SK-N-SH (cell line): Measurements from ENCODE around the gene HAPLN2. TPM values are rescaled to one million over a fixed set of nuclear protein-coding genes. Genes with fewer than 3 reads are reported as not detected.

Experiments
- CTCF ChIA-PET: fragments of 300-600, 350-600 bp; formaldehyde crosslinking; extraction: SDS; loops from one replicate; lab custom pipeline; 2021; lab: Yijun Ruan, JAX
- POLR2A ChIA-PET: fragments of 350-600 bp; sonication (Branson Sonifier 250); formaldehyde crosslinking; extraction: SDS; loops from one replicate; lab custom pipeline; 2020; ENCODE audit warnings: antibody characterized with exemption, inconsistent platforms; lab: Yijun Ruan, JAX
- DNase-seq: peaks from one replicate; pipeline ENCODE4 v3.0.0; 2012
- H2AFZ ChIP-seq: fragments of 200-600 bp; sonication (generic); 2 replicates; pipeline ENCODE4 v1.8.1; 2016; ENCODE audit warnings: antibody characterized with exemption, mild to moderate bottlenecking, low read depth
- H3F3A ChIP-seq: fragments of 200-600 bp; sonication (generic); replicated peaks from 2 replicates; pipeline ENCODE3; 2016; ENCODE audit warnings: antibody characterized with exemption, mild to moderate bottlenecking; ENCODE audit not compliant: insufficient read depth
- H3K27ac ChIP-seq, 2 experiments: fragments of 200-500 bp in 1 of 2; fragments of 200-600 bp in 1 of 2; sonication (Bioruptor generic) in 1 of 2; sonication (generic), shearing (Covaris generic) in 1 of 2; 2 replicates each; pipeline versions ENCODE4 v1.5.1 to v1.6.1; 2014 to 2016; ENCODE audit warnings: low read depth in 2 of 2, inconsistent platforms in 1 of 2, low read length in 1 of 2, mild to moderate bottlenecking in 1 of 2, mixed read lengths in 1 of 2
- H3K27me3 ChIP-seq: fragments of 200-600 bp; sonication (generic), shearing (Covaris generic); 2 replicates; pipeline ENCODE4 v1.6.1; 2016; ENCODE audit warnings: mixed run types; ENCODE audit not compliant: insufficient read depth
- H3K36me3 ChIP-seq, 2 experiments: fragments of 200-500 bp in 1 of 2; fragments of 200-600 bp in 1 of 2; sonication (Bioruptor generic) in 1 of 2; sonication (generic) in 1 of 2; replicated peaks in 1 of 2; 2 replicates each; pipeline versions ENCODE3 to v1.5.1; 2014 to 2016; ENCODE audit warnings: low read length in 1 of 2, mild to moderate bottlenecking in 1 of 2; ENCODE audit not compliant: insufficient read depth in 2 of 2, control insufficient read depth in 1 of 2
- H3K4me1 ChIP-seq, 2 experiments: fragments of 200-500 bp in 1 of 2; fragments of 200-600 bp in 1 of 2; sonication (Bioruptor generic) in 1 of 2; sonication (generic), shearing (Covaris generic) in 1 of 2; 2 replicates each; pipeline versions ENCODE4 v1.5.1 to v1.6.1; 2014 to 2016; ENCODE audit warnings: low read depth in 1 of 2, low read length in 1 of 2, mixed run types in 1 of 2; ENCODE audit not compliant: insufficient read depth in 2 of 2, control insufficient read depth in 1 of 2
- H3K4me2 ChIP-seq: fragments of 200-600 bp; sonication (generic), shearing (Covaris generic); 2 replicates; pipeline ENCODE4 v1.6.1; 2017; ENCODE audit warnings: mixed run types
- H3K4me3 ChIP-seq, 2 experiments: fragments of 200-500 bp in 1 of 2; fragments of 200-600 bp in 1 of 2; sonication (Bioruptor generic) in 1 of 2; sonication (generic), shearing (Covaris generic) in 1 of 2; 2 replicates each; pipeline versions ENCODE4 v1.5.1 to v1.8.1; 2014 to 2016; ENCODE audit warnings: low read depth in 2 of 2, inconsistent platforms in 1 of 2, low read length in 1 of 2, mild to moderate bottlenecking in 1 of 2, mixed read lengths in 1 of 2, moderate library complexity in 1 of 2
- H3K79me2 ChIP-seq: fragments of 200-600 bp; sonication (generic); 2 replicates; pipeline ENCODE4 v1.8.1; 2017; ENCODE audit warnings: mild to moderate bottlenecking; ENCODE audit not compliant: insufficient read depth
- H3K9ac ChIP-seq: fragments of 200-600 bp; sonication (generic); 2 replicates; pipeline ENCODE4 v1.6.1; 2017; ENCODE audit warnings: mixed run types
- H3K9me2 ChIP-seq: fragments of 200-600 bp; sonication (generic); 2 replicates; pipeline ENCODE4 v1.6.1; 2017; ENCODE audit warnings: mixed run types
- H3K9me3 ChIP-seq: fragments of 200-600 bp; sonication (generic); 2 replicates; pipeline ENCODE4 v1.6.1; 2017; ENCODE audit warnings: mixed run types, mild to moderate bottlenecking, moderate library complexity
- H4K20me1 ChIP-seq: fragments of 200-600 bp; sonication (generic); 2 replicates; pipeline ENCODE4 v1.6.1; 2017; ENCODE audit warnings: mild to moderate bottlenecking, mixed run types; ENCODE audit not compliant: insufficient read depth
- CHD2 ChIP-seq: fragments of 150-350 bp; IDR thresholded peaks from 2 replicates; pipeline ENCODE4 v1.6.1; 2018; ENCODE audit warnings: low read length; ENCODE audit not compliant: partially characterized antibody
- FOXM1 ChIP-seq: IDR thresholded peaks from 2 replicates; pipeline ENCODE4 v1.4.0; 2012; ENCODE audit warnings: low read depth, mild to moderate bottlenecking
- RFX5 ChIP-seq: IDR thresholded peaks from 2 replicates; pipeline ENCODE4 v1.6.1; 2012; ENCODE audit warnings: mild to moderate bottlenecking, improper control_type of control experiment, low read length
- TAF1 ChIP-seq: IDR thresholded peaks from 2 replicates; pipeline ENCODE4 v1.6.1; 2012; ENCODE audit warnings: low read depth, mild to moderate bottlenecking, low read length, moderate library complexity, borderline replicate concordance
- WGBS: methylation state at CpG from one replicate; pipeline ENCODE4 v1.1.6; 2017; ENCODE audit warnings: low lambda C conversion rate; 5-methylcytosine and 5-hydroxymethylcytosine counted together
- polyA plus RNA-seq, 3 experiments: library from polyadenylated mRNA; depleted of rRNA; stranded (reverse); fragments of >200 nt; gene quantifications; 2 replicates each; pipeline ENCODE4 v1.2.3, GENCODE V29; 2012
- TF ChIP-seq, protein P1 (sequence below): IDR thresholded peaks from 2 replicates; pipeline ENCODE4 v1.6.1; 2012; ENCODE audit warnings: mild to moderate bottlenecking, low read depth, low read length, moderate library complexity
- TF ChIP-seq, protein P2 (sequence below): IDR thresholded peaks from 2 replicates; pipeline ENCODE4 v1.4.0; 2012; ENCODE audit warnings: low read depth
- TF ChIP-seq, protein P3 (sequence below): fragments of 200-600 bp; sonication (generic); IDR thresholded peaks from 2 replicates; pipeline ENCODE4 v1.6.1; 2017; ENCODE audit warnings: antibody characterized with exemption, mild to moderate bottlenecking, moderate library complexity

HAPLN2 gene
- polyA plus RNA-seq, 1 of the 3 experiments (the other 2 are of a cell fraction) = 0.20 TPM

DNA sequence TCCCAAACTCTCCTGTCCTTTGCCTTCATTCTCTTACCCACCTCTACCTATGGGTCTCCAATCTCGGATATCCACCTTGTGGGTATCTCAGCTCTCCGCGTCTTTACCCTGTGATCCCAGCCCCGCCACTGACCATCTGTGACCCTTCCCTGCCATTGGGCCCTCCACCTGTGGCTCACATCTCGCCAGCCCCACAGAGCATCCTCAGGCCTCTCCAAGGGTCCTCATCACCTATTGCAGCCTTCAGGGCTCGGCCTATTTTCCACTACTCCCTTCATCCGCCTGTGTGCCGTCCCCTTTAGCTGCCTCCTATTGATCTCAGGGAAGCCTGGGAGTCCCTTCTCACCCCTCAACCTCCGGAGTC is 33.8 kb downstream of the HAPLN2 start:
- ChIA-PET CTCF (interaction anchor here (2.3 to 6.9 kb wide), 3 partner anchors 24 to 36 kb away, joined by 8 to 145 read pairs (median 23); partner anchors contain the start of gene NES), POLR2A (no interaction called here)
- Histone ChIP-seq H3K9ac (no peak overlapping the region), H3K79me2 (no peaks in the 10 kb centered on the region), H3K9me3 (no peaks in the 10 kb centered on the region), H3K9me2 (no peaks in the 10 kb centered on the region), H2AFZ (no peak overlapping the region), H3K4me3 (no peak overlapping the region), H4K20me1 (peaks cover 8% of the 10 kb centered on the region), H3F3A (no peaks in the 10 kb centered on the region), H3K27me3 (no peaks in the 10 kb centered on the region), H3K36me3 (no peaks in the 10 kb centered on the region), H3K4me2 (no peak overlapping the region), H3K4me1 (peaks cover 0 to 18% of the 10 kb centered on the region in 2 experiments; a peak in 1 of 4 replicates), H3K27ac (no peak overlapping the region)
- DNase-seq = no peak
- WGBS = 83% methylated on average over 9 of the region's 9 CpGs
- TF ChIP-seq CHD2 (no peak), RFX5 (no peak), FOXM1 (no peak)
- TF ChIP-seq, protein P1, sequence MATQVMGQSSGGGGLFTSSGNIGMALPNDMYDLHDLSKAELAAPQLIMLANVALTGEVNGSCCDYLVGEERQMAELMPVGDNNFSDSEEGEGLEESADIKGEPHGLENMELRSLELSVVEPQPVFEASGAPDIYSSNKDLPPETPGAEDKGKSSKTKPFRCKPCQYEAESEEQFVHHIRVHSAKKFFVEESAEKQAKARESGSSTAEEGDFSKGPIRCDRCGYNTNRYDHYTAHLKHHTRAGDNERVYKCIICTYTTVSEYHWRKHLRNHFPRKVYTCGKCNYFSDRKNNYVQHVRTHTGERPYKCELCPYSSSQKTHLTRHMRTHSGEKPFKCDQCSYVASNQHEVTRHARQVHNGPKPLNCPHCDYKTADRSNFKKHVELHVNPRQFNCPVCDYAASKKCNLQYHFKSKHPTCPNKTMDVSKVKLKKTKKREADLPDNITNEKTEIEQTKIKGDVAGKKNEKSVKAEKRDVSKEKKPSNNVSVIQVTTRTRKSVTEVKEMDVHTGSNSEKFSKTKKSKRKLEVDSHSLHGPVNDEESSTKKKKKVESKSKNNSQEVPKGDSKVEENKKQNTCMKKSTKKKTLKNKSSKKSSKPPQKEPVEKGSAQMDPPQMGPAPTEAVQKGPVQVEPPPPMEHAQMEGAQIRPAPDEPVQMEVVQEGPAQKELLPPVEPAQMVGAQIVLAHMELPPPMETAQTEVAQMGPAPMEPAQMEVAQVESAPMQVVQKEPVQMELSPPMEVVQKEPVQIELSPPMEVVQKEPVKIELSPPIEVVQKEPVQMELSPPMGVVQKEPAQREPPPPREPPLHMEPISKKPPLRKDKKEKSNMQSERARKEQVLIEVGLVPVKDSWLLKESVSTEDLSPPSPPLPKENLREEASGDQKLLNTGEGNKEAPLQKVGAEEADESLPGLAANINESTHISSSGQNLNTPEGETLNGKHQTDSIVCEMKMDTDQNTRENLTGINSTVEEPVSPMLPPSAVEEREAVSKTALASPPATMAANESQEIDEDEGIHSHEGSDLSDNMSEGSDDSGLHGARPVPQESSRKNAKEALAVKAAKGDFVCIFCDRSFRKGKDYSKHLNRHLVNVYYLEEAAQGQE = no peak
- TF ChIP-seq, protein P2, sequence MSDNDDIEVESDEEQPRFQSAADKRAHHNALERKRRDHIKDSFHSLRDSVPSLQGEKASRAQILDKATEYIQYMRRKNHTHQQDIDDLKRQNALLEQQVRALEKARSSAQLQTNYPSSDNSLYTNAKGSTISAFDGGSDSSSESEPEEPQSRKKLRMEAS = no peak

DNA sequence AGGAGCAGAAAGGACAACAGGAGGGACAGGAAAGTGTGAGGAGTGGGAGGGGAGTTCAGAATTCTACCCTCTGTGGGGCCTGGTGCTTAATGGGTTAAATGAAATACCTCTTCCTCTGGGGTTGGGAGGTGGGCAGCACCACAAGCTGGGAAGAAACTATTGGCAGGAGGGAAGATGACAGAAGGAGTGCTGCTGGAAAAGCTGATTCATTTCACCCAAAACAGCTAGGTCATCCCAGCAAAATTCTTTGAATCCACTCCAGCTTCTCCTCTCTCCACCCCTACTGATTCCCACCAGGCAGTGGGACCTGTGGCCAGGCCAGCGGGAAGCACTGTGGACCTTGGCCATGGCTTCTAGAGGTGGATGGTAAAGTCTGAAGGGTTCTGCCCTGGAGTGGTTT is 35.5 kb downstream of the HAPLN2 start:
- peaks cover 7 to 21% of the 10 kb centered on the region in 2 experiments; a peak in 2 of 4 replicates for H3K4me1 ChIP-seq
- CTCF ChIA-PET = interaction anchor here (0.5 to 13.1 kb wide), 6 partner anchors 13 to 72 kb away, joined by 3 to 682 read pairs (median 153); partner anchors contain the start of genes BCAN, HAPLN2, ISG20L2 and METTL25B
- TF ChIP-seq, protein P3, sequence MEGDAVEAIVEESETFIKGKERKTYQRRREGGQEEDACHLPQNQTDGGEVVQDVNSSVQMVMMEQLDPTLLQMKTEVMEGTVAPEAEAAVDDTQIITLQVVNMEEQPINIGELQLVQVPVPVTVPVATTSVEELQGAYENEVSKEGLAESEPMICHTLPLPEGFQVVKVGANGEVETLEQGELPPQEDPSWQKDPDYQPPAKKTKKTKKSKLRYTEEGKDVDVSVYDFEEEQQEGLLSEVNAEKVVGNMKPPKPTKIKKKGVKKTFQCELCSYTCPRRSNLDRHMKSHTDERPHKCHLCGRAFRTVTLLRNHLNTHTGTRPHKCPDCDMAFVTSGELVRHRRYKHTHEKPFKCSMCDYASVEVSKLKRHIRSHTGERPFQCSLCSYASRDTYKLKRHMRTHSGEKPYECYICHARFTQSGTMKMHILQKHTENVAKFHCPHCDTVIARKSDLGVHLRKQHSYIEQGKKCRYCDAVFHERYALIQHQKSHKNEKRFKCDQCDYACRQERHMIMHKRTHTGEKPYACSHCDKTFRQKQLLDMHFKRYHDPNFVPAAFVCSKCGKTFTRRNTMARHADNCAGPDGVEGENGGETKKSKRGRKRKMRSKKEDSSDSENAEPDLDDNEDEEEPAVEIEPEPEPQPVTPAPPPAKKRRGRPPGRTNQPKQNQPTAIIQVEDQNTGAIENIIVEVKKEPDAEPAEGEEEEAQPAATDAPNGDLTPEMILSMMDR = no peak
- no peak for TF ChIP-seq TAF1
- TF ChIP-seq, all 33 proteins: peak for 0
- H3K27ac ChIP-seq = no peak overlapping the region
- H3K9me2 ChIP-seq = no peaks in the 10 kb centered on the region
- 67% methylated on average over 1 of the region's 1 CpG for WGBS
- no peak overlapping the region for H2AFZ ChIP-seq
- no peaks in the 10 kb centered on the region for H3K27me3 ChIP-seq
- no peak overlapping the region for H3K9ac ChIP-seq
- H3F3A ChIP-seq = peaks cover 5% of the 10 kb centered on the region
- peaks cover 8% of the 10 kb centered on the region for H4K20me1 ChIP-seq
- H3K79me2 ChIP-seq = no peaks in the 10 kb centered on the region
- POLR2A ChIA-PET = no interaction called here
- H3K9me3 ChIP-seq = no peaks in the 10 kb centered on the region
- no peaks in the 10 kb centered on the region for H3K36me3 ChIP-seq
- DNase-seq = no peak
- H3K4me3 ChIP-seq = no peak overlapping the region
- H3K4me2 ChIP-seq = no peak overlapping the region
